HCT116 (cell line): ENCODE measurements around the gene FAM20C. TPM values are rescaled to one million over a fixed set of nuclear protein-coding genes. Genes with fewer than 3 reads are reported as not detected.

Source experiments
- ATAC-seq: fragments of 200-7000 bp; cut with Tn5 transposase; 2 replicates; pipeline ENCODE4 v1.9.1; 2020; ENCODE audit warnings: mild to moderate bottlenecking, moderate library complexity
- BruUV-seq: library from RNA; stranded (reverse); fragments of 400-500 nt; replicated peaks from 2 replicates; lab custom pipeline; 2021; lab: Mats Ljungman, UMichigan
- CTCF ChIA-PET: fragments of 300-600 bp; sonication (Branson Sonifier 250); formaldehyde crosslinking; loops from one replicate; lab custom pipeline; 2021; ENCODE audit warnings: antibody characterized with exemption; lab: Charles Lee
- POLR2A ChIA-PET: fragments of 300-600, 350-600 bp; sonication (Branson Sonifier 250); formaldehyde crosslinking; loops from one replicate; lab custom pipeline; 2021; ENCODE audit warnings: antibody characterized with exemption; lab: Charles Lee
- RAD21 ChIA-PET, 2 experiments: fragments of 300-600 bp; sonication (Branson Sonifier 250); formaldehyde crosslinking; loops; one replicate each; lab custom pipeline; 2023; ENCODE audit warnings: low total read pairs in 2 of 2; ENCODE audit not compliant: uncharacterized antibody in 2 of 2, unreplicated experiment in 2 of 2, low non-redundant PET in 1 of 2; lab: Charles Lee
- DNase-seq: peaks from one replicate; pipeline ENCODE4 v3.0.0-alpha.2; 2010; ENCODE audit warnings: low read depth, low spot score
- H2AFZ ChIP-seq: fragments of 200-600 bp; shearing (Covaris generic), sonication (generic); 2 replicates; pipeline ENCODE4 v1.6.1; 2017; ENCODE audit warnings: low read depth, mixed run types, mixed read lengths, antibody characterized with exemption, low read length; ENCODE audit not compliant: poor library complexity, severe bottlenecking
- H3K27ac ChIP-seq: 2 replicates; pipeline ENCODE4 v1.5.1; 2012; ENCODE audit warnings: low read depth, low read length
- H3K27me3 ChIP-seq: fragments of 200-600 bp; sonication (generic); 2 replicates; pipeline ENCODE4 v1.6.1; 2016; ENCODE audit warnings: mixed run types, low read length, mixed read lengths; ENCODE audit not compliant: insufficient read depth
- H3K36me3 ChIP-seq, 2 experiments: fragments of 200-500 bp in 1 of 2; fragments of 200-600 bp in 1 of 2; sonication (Bioruptor generic) in 1 of 2; sonication (generic) in 1 of 2; 2 replicates each; pipeline versions ENCODE4 v1.5.1 to v1.6.1; 2014 to 2016; ENCODE audit warnings: low read length in 2 of 2, inconsistent platforms in 1 of 2, mixed read lengths in 1 of 2, mixed run types in 1 of 2; ENCODE audit not compliant: insufficient read depth in 2 of 2, control insufficient read depth in 1 of 2
- H3K4me1 ChIP-seq, 2 experiments: fragments of 200-600 bp in 1 of 2; sonication (generic) in 1 of 2; 2 replicates each; pipeline versions ENCODE4 v1.5.1 to v1.6.1; 2012 to 2017; ENCODE audit warnings: low read length in 2 of 2, inconsistent platforms in 1 of 2, mild to moderate bottlenecking in 1 of 2, mixed read lengths in 1 of 2, mixed run types in 1 of 2, moderate library complexity in 1 of 2; ENCODE audit not compliant: insufficient read depth in 2 of 2, control insufficient read depth in 1 of 2
- H3K4me2 ChIP-seq: fragments of 200-600 bp; sonication (generic); 2 replicates; pipeline ENCODE4 v1.6.1; 2017; ENCODE audit warnings: mixed run types, low read length, mixed read lengths
- H3K4me3 ChIP-seq, 2 experiments: fragments of 200-600 bp in 1 of 2; sonication (generic) in 1 of 2; replicated peaks in 1 of 2; 2 replicates each; pipeline ENCODE4 v1.5.1; 2011 to 2016; ENCODE audit warnings: low read length in 2 of 2, control low read depth in 1 of 2, low read depth in 1 of 2, mild to moderate bottlenecking in 1 of 2, mixed read lengths in 1 of 2, mixed run types in 1 of 2
- H3K79me2 ChIP-seq: fragments of 200-600 bp; sonication (generic); 2 replicates; pipeline ENCODE4 v1.6.1; 2017; ENCODE audit warnings: mild to moderate bottlenecking, mixed run types, low read length, moderate library complexity, mixed read lengths; ENCODE audit not compliant: insufficient read depth
- H3K9ac ChIP-seq: fragments of 200-600 bp; sonication (generic); 2 replicates; pipeline ENCODE4 v1.6.1; 2016; ENCODE audit warnings: low read length, mixed read lengths
- H3K9me2 ChIP-seq: fragments of 200-600 bp; sonication (generic), shearing (Covaris generic); 2 replicates; pipeline ENCODE4 v1.6.1; 2017; ENCODE audit warnings: mixed run types, mild to moderate bottlenecking, moderate library complexity; ENCODE audit not compliant: insufficient read depth
- H3K9me3 ChIP-seq, 2 experiments: fragments of 200-500 bp in 1 of 2; fragments of 200-600 bp in 1 of 2; sonication (Bioruptor generic) in 1 of 2; sonication (generic) in 1 of 2; 2 replicates each; pipeline ENCODE4 v1.6.1; 2014 to 2017; ENCODE audit warnings: low read length in 2 of 2, mixed read lengths in 2 of 2, inconsistent platforms in 1 of 2, low read depth in 1 of 2, mild to moderate bottlenecking in 1 of 2, mixed run types in 1 of 2, moderate library complexity in 1 of 2; ENCODE audit not compliant: control insufficient read depth in 1 of 2, insufficient read depth in 1 of 2
- H4K20me1 ChIP-seq: fragments of 200-600 bp; sonication (generic), shearing (Covaris generic); 2 replicates; pipeline ENCODE4 v1.6.1; 2017; ENCODE audit warnings: mixed run types, mild to moderate bottlenecking, moderate library complexity; ENCODE audit not compliant: insufficient read depth
- CBX3 ChIP-seq: IDR thresholded peaks from 2 replicates; pipeline ENCODE4 v1.6.1; 2012; ENCODE audit warnings: low read depth
- CEBPB ChIP-seq: IDR thresholded peaks from 2 replicates; pipeline ENCODE4 v1.6.1; 2012; ENCODE audit warnings: low read depth
- CTCF ChIP-seq, 3 experiments: fragments of 200-600 bp in 1 of 3; sonication (generic) in 1 of 3; IDR thresholded peaks in 2 of 3; conservative IDR thresholded peaks in 1 of 3; 2 replicates each; pipeline ENCODE4 v1.5.1; 2012 to 2017; ENCODE audit warnings: low read depth in 2 of 3, low read length in 2 of 3, antibody characterized with exemption in 1 of 3, borderline replicate concordance in 1 of 3, control low read depth in 1 of 3, mild to moderate bottlenecking in 1 of 3, mixed read lengths in 1 of 3, mixed run types in 1 of 3, moderate library complexity in 1 of 3; ENCODE audit not compliant: insufficient read depth in 1 of 3
- EGR1 ChIP-seq: IDR thresholded peaks from 2 replicates; pipeline ENCODE4 v1.6.1; 2012; ENCODE audit warnings: low read depth
- FOSL1 ChIP-seq: IDR thresholded peaks from 2 replicates; pipeline ENCODE4 v1.6.1; 2012; ENCODE audit warnings: low read depth
- JUND ChIP-seq: IDR thresholded peaks from 2 replicates; pipeline ENCODE4 v1.6.1; 2012
- POLR2A ChIP-seq: IDR thresholded peaks from 2 replicates; pipeline ENCODE4 v1.7.0; 2011; ENCODE audit warnings: borderline replicate concordance; ENCODE audit not compliant: insufficient read depth, insufficient read length; ENCODE audit errors: extremely low read depth
- POLR2AphosphoS5 ChIP-seq: IDR thresholded peaks from 2 replicates; pipeline ENCODE4 v1.6.1; 2011; ENCODE audit warnings: mild to moderate bottlenecking, low read depth, low read length, moderate library complexity
- SRF ChIP-seq: IDR thresholded peaks from 2 replicates; pipeline ENCODE4 v1.6.1; 2012; ENCODE audit warnings: low read depth
- TCF7L2 ChIP-seq: IDR thresholded peaks from 2 replicates; pipeline ENCODE4 v1.7.0; 2011; ENCODE audit warnings: borderline replicate concordance, inconsistent platforms; ENCODE audit not compliant: insufficient read depth, insufficient read length; ENCODE audit errors: extremely low read depth
- ZBTB33 ChIP-seq: IDR thresholded peaks from 2 replicates; pipeline ENCODE4 v1.6.1; 2011; ENCODE audit warnings: mild to moderate bottlenecking, low read length, moderate library complexity; ENCODE audit not compliant: insufficient replicate concordance; ENCODE audit errors: extremely low read depth
- intact Hi-C: fragments of 100-400 bp; cut with micrococcal nuclease; formaldehyde crosslinking; loops from 2 replicates; pipeline ENCODE4 v1.10.0; 2022
- total RNA-seq: library from RNA; stranded (reverse); gene quantifications from one replicate; pipeline ENCODE4 v1.2.1, GENCODE V29; 2021; ENCODE audit not compliant: unreplicated experiment
- TF ChIP-seq, protein P1 (sequence below): IDR thresholded peaks from 2 replicates; pipeline ENCODE4 v1.6.1; 2012

The FAM20C gene
- total RNA-seq, 1 experiment from 2014 or later = 27.1 TPM

- Histone ChIP-seq H3K27ac (no peak overlapping the region), H3K4me2 (no peak overlapping the region), H3K4me1 (no peaks in the 10 kb centered on the region), H3K27me3 (no peaks in the 10 kb centered on the region), H3K9me3 (peaks cover 0 to 6% of the 10 kb centered on the region in 2 experiments; a peak in 1 of 4 replicates), H3K79me2 (no peaks in the 10 kb centered on the region), H4K20me1 (no peaks in the 10 kb centered on the region), H3K36me3 (no peaks in the 10 kb centered on the region), H3K9me2 (no peaks in the 10 kb centered on the region), H3K9ac (no peak overlapping the region), H3K4me3 (no peak overlapping the region), H2AFZ (no peak overlapping the region)
- ATAC-seq (no peak), DNase-seq (no peak)
- BruUV-seq = no TSS peak
- ChIA-PET POLR2A (no interaction called here), RAD21 (no interaction called here), CTCF (no interaction called here)
- TF ChIP-seq POLR2AphosphoS5 (no peak), POLR2A (no peak), CEBPB (no peak), JUND (no peak), TCF7L2 (no peak), ZBTB33 (no peak), FOSL1 (no peak), CTCF (IDR thresholded peaks at IDR 0.05 in 2 of 3, conservative IDR thresholded peaks at IDR 0.05 in 1 of 3; ENCODE audit: borderline replicate concordance in 1 of 3, insufficient read depth in 1 of 3, low read depth in 2 of 3, low read length in 2 of 3) (no peak), SRF (no peak), CBX3 (no peak), EGR1 (no peak)
- TF ChIP-seq, protein P1, sequence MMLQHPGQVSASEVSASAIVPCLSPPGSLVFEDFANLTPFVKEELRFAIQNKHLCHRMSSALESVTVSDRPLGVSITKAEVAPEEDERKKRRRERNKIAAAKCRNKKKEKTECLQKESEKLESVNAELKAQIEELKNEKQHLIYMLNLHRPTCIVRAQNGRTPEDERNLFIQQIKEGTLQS = no peak
- intact Hi-C loops = no loop called here
Measured at GRCh38 chr7:237385-237784, 45.0 kb downstream of the FAM20C start.
